Prostate gland (tissue), 2 donors: ENCODE measurements around the gene TBC1D2B.

Experiments used
- POLR2A ChIP-seq: fragments of 450-650 bp; IDR thresholded peaks from one replicate; pipeline ENCODE4 v1.6.1; 2016; ENCODE audit warnings: antibody characterized with exemption, mild to moderate bottlenecking
- TF ChIP-seq, protein P1 (sequence below), 4 experiments: fragments of 200-600 bp in 2 of 4; fragments of 450-650 bp in 2 of 4; sonication (generic) in 2 of 4; IDR thresholded peaks; 1 replicate in 3 of 4; 2 replicates in 1 of 4; pipeline ENCODE4 v1.5.1; 2016 to 2019; ENCODE audit warnings: antibody characterized with exemption in 4 of 4, mild to moderate bottlenecking in 2 of 4, moderate library complexity in 2 of 4

GRCh38 chr15:77991029-77991406 is 86.5 kb downstream of the TBC1D2B start:
- TF ChIP-seq, protein P1, sequence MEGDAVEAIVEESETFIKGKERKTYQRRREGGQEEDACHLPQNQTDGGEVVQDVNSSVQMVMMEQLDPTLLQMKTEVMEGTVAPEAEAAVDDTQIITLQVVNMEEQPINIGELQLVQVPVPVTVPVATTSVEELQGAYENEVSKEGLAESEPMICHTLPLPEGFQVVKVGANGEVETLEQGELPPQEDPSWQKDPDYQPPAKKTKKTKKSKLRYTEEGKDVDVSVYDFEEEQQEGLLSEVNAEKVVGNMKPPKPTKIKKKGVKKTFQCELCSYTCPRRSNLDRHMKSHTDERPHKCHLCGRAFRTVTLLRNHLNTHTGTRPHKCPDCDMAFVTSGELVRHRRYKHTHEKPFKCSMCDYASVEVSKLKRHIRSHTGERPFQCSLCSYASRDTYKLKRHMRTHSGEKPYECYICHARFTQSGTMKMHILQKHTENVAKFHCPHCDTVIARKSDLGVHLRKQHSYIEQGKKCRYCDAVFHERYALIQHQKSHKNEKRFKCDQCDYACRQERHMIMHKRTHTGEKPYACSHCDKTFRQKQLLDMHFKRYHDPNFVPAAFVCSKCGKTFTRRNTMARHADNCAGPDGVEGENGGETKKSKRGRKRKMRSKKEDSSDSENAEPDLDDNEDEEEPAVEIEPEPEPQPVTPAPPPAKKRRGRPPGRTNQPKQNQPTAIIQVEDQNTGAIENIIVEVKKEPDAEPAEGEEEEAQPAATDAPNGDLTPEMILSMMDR (IDR thresholded peaks at IDR 0.05) = no peak
- no peak for TF ChIP-seq POLR2A
